NCI-H1048 (cell line): Measurements from ENCODE around the gene MRPL32.
"Not testable (repeated sequence)": the region's sequence is repeated elsewhere in the genome, so short reads cannot be mapped to it uniquely, and the experiment has no call there.

Experiments
- DNase-seq: peaks from one replicate; lab custom pipeline; 2025; lab: John Stamatoyannopoulos, UW

MRPL32 gene

DNA sequence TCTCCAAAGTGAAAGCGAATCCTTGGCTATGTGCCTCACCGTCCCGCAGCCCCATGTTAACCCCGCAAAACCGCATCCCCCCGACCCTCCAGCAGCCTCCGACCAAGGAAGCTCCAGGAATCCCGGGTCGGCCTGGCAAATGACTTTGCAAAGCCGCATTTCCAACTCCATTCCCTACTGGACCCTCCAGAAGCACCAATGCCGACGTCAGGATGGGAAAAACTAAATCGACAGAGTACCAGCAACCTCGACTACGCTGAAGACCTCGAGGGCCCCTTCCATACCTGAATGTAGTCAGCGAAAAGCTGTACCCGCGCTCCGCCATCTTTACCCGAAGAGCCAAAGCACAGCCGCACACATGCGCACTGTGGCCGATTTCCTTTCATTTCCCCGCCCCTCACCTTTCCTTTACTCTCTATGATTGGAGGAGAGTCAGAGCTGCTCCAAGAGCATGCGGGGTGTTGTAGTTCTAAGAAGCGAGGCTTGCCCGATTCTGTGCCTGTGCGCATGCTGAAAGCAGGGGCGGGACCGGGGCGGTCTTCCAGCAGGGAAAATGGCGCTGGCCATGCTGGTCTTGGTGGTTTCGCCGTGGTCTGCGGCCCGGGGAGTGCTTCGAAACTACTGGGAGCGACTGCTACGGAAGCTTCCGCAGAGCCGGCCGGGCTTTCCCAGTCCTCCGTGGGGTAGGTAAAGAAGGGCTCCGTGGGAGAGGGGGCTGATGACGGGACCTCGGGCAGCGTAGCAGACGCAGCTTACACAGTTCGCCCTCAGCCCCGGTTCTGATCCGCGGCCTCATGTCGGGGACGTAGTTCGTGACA is at the start of gene MRPL32, which contains the start of gene PSMA2:
MRPL32 (plus strand) TSS at position 543 of the 818 bp plus-strand sequence; CDS start at position 554, 11 bp downstream.
PSMA2 (minus strand) TSS at position 341 of the 818 bp plus-strand sequence; CDS start at position 325, 16 bp downstream.
- DNase-seq: peak; percentile 97

GRCh38 chr7:42883950-42884349 is 48.2 kb upstream of the MRPL32 start:
- DNase-seq: no peak

DNA sequence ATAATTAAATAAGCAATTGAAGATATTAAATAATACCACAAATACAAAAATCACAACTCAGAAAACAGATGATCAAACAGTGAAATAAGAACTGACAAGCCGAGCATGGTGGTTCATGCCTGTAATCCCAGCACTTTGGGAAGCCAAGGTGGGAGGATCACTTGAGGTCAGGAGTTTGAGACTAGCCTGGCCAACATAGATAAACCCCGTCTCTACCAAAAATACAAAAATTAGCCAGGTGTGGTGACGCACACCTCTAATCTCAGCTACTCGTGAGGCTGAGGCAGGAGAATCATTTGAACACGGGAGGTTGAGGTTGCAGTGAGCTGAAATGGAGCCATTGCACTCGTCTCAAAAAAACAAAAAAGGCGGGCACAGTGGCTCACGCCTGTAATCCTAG is 47.0 kb upstream of the MRPL32 start:
- DNase-seq: not testable (repeated sequence)

- DNase-seq: no peak
These were observed 46.0 kb upstream of the MRPL32 start for GRCh38 chr7:42886129-42886528.

GRCh38 chr7:42886893-42887505 is 45.2 kb upstream of the MRPL32 start:
- DNase-seq: no peak

- no peak for DNase-seq
These were observed 38.6 kb upstream of the MRPL32 start for GRCh38 chr7:42893346-42894240.

- no peak for DNase-seq
These were observed 31.3 kb upstream of the MRPL32 start for GRCh38 chr7:42900842-42901241.

GRCh38 chr7:42902331-42902730 is 29.8 kb upstream of the MRPL32 start:
- no peak for DNase-seq

- no peak for DNase-seq
These were observed 26.0 kb upstream of the MRPL32 start for GRCh38 chr7:42906181-42906580.

GRCh38 chr7:42907316-42907715 is 24.9 kb upstream of the MRPL32 start:
- DNase-seq: no peak

- no peak for DNase-seq
These were observed 21.9 kb upstream of the MRPL32 start for GRCh38 chr7:42910306-42910705.

DNA sequence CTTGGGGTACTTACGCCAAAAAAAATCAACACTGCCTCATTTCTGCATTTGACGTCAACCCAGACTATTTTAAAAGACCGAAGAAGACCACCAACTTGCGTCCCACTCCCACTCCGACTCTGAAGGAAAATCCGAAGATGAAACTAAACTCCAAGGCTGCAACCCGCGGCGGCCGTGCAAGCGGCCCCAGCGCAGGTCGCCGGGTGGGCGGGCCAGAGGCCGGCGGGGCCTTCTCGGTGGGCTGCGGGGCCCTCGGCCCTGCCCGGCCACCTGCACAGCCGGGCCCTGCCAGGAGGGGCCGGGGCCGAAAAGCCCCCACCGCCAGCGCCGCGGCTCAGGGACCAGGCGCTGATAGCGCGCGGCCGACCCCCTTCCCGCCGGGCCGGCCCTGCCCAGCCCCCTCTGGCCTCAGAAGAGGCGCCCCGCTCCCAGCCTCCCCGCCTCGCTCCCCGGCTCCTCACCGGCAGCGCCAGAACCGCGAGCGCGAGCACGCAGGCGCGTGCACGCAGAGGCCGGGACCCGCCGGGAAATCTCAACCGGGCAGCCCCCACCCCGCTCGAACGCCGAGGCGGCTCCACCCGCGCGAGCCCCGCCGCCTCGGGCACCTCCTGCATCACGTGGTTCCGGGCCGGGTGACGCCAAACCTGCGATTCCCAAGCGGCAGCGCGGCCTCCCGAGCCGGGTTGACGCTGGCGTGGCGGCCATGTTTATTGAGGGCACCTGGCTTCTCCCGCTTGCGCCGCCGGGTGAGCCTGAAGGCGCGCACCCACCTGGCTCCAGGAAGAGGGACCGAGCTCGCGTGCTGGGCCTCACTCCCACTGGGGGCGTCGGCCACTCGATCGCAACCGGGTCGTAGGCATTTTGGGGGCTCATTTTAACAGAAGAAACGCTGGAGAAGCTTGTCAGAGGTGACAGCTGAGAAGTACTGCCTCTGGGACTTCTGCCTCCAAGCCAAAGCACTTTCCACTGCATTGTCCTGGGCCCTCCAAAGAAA is 20.4 kb upstream of the MRPL32 start, which contains the start of gene C7orf25:
C7orf25 (minus strand) TSS at position 617 of the 994 bp plus-strand sequence. CDS start 1,170 bp downstream, outside the sequence.
- peak; percentile 86 for DNase-seq

DNA sequence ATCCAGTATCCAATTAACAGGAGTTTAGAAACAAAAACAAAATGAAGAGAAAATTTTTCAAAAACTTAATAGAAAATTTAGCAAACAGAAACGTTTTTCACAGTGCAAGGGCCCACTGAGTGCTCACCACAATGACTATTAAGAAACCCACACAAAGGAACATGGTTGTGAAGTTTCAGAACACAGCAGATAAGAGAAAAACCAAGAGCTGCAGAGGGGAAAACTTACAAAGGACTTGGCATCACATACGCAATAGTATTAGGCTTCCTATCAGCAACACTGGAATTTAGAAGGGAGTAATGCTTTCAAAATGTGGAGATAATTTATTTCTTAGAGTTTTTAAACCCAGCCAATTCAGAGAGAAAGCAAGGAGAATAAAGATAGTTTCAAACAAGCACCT is 18.6 kb upstream of the MRPL32 start:
- DNase-seq: no peak

DNA sequence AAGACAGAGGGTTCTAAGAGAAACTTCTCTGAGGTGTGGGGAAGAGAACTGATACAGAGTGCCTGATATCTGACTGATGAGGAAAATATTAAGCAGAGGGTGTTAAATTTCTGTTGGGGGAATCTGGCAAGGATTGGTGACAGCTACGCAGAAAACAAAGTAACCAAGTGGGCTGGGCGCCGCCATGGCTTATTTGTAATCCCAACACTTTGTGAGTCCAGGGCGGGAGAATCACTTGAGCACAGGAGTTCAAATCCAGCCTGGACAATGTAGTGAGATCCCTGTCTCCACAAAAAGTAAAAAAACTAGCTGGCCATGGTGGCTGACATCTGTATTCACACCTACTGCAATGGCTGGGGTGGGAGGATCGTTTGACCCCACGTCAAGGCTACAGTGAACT is 18.2 kb upstream of the MRPL32 start:
- no peak for DNase-seq

DNA sequence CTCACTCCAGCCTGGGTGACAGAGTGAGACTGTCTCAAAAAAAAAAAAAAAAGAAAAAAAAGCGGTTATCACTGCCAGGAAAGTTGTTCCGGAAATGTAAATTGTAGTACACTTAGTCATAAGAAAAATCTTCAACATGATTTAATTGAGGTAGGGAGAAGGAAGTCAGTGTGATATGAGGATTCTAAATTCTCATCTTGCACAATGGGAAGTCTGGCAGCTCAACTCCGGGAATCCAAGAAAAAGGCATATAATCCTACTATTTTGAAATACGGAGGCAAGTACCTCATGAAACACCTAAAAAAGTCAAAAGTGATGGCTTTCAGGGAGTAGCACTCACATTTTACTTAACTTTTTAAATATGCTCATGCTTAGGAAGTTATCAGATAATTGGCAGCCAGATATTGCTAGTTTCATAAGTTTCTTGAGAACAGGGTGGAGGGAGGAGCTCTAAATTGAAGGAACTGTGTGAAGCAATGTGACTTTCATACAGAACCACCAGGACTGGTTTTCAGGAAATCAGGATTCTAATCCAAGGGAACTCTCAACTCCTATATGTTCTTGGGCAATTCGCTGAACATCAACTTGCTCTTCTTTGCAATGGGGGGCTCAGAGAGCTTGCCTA is 17.6 kb upstream of the MRPL32 start:
- DNase-seq: no peak

- DNase-seq: no peak
These were observed 16.8 kb upstream of the MRPL32 start for GRCh38 chr7:42915356-42915755.

GRCh38 chr7:42922017-42922753 is 10.0 kb upstream of the MRPL32 start:
- DNase-seq: no peak

- no peak for DNase-seq
These were observed 7.8 kb upstream of the MRPL32 start for GRCh38 chr7:42924223-42924838.

- no peak for DNase-seq
These were observed 6.5 kb upstream of the MRPL32 start for GRCh38 chr7:42925630-42926029.
